Uterus (tissue), 4 donors: ENCODE data around the gene SND1. TPM values are rescaled to one million over a fixed set of nuclear protein-coding genes. Genes with fewer than 3 reads are reported as not detected.

ENCODE experiments used
- DNase-seq, 2 donors: peaks; one replicate each; pipeline ENCODE4 v3.0.0-alpha.2; 2019 to 2020
- H3K27ac ChIP-seq, 2 donors: fragments of 200-600 bp; sonication (generic); 1 replicate in 1 of 2; 2 replicates in 1 of 2; pipeline ENCODE4 v1.5.1; 2016 to 2018
- H3K27me3 ChIP-seq, 2 donors: fragments of 200-600 bp; sonication (generic); one replicate each; pipeline ENCODE4 v1.5.1; 2018 to 2019; ENCODE audit warnings: control low read depth in 1 of 2
- H3K36me3 ChIP-seq, 2 donors: fragments of 200-600 bp; sonication (generic); one replicate each; pipeline ENCODE4 v1.5.1; 2019; ENCODE audit warnings: control low read depth in 1 of 2
- H3K4me1 ChIP-seq, 2 donors: fragments of 200-600 bp; sonication (generic); one replicate each; pipeline ENCODE4 v1.5.1; 2018 to 2019; ENCODE audit warnings: control low read depth in 1 of 2
- H3K4me3 ChIP-seq, 2 donors: fragments of 200-600 bp; sonication (generic); 1 replicate in 1 of 2; 2 replicates in 1 of 2; pipeline ENCODE4 v1.5.1; 2018 to 2019; ENCODE audit warnings: mild to moderate bottlenecking in 1 of 2
- H3K9me3 ChIP-seq, 2 donors: fragments of 200-600 bp; sonication (generic); one replicate each; pipeline ENCODE4 v1.5.1; 2019; ENCODE audit warnings: control low read depth in 1 of 2
- CTCF ChIP-seq, 4 experiments: fragments of 200-600 bp in 2 of 4; fragments of 450-650 bp in 2 of 4; sonication (generic) in 2 of 4; IDR thresholded peaks; one replicate each; pipeline ENCODE4 v1.5.1; 2016 to 2019; ENCODE audit warnings: antibody characterized with exemption in 4 of 4, mild to moderate bottlenecking in 2 of 4, moderate library complexity in 1 of 4
- POLR2A ChIP-seq, 2 donors: fragments of 450-650 bp; IDR thresholded peaks; one replicate each; pipeline ENCODE4 v1.6.1; 2016; ENCODE audit warnings: antibody characterized with exemption in 2 of 2, mild to moderate bottlenecking in 1 of 2, moderate library complexity in 1 of 2
- intact Hi-C: fragments of 100-400 bp; cut with DNase I; formaldehyde crosslinking; loops from one replicate; pipeline ENCODE4 v1.15.1; 2023; ENCODE audit warnings: low total_unique reads
- total RNA-seq, 4 donors: library from RNA; depleted of rRNA in 3 of 4; stranded (reverse); fragments of >200 nt in 3 of 4; gene quantifications; one replicate each; pipeline versions ENCODE4 v1.1.0 to v1.2.4, GENCODE V29; 2014 to 2023
- donor health status: DM: yes; HTN: yes; CAD: no.

The SND1 gene
- total RNA-seq, 4 donors from 2014 or later, result 54.8 to 192 (median 117) TPM

- TF ChIP-seq POLR2A (IDR thresholded peaks at IDR 0.05), result no peak
- no peak for TF ChIP-seq CTCF (IDR thresholded peaks at IDR 0.05)
- no peaks in the 10 kb centered on the region for H3K36me3 ChIP-seq
These were observed 362.8 kb downstream of the SND1 start for GRCh38 chr7:128014811-128015210.

GRCh38 chr7:128017460-128017859 is 365.5 kb downstream of the SND1 start:
- H3K36me3 ChIP-seq, result no peaks in the 10 kb centered on the region
- H3K4me1 ChIP-seq, result no peaks in the 10 kb centered on the region
- no peaks in the 10 kb centered on the region for H3K27me3 ChIP-seq
- DNase-seq, result no peak
- no peak overlapping the region for H3K4me3 ChIP-seq
- intact Hi-C loops, result no loop called here
- no peak overlapping the region for H3K27ac ChIP-seq
- TF ChIP-seq POLR2A (IDR thresholded peaks at IDR 0.05) (no peak), CTCF (IDR thresholded peaks at IDR 0.05) (no peak)
- no peaks in the 10 kb centered on the region for H3K9me3 ChIP-seq

More at GRCh38 chr7:128014811-128015210, 362.8 kb downstream of the SND1 start:
- Histone ChIP-seq H3K9me3 (no peaks in the 10 kb centered on the region), H3K4me1 (no peaks in the 10 kb centered on the region), H3K4me3 (no peak overlapping the region), H3K27ac (no peak overlapping the region), H3K27me3 (no peaks in the 10 kb centered on the region)
- intact Hi-C loops, result no loop called here
- no peak for DNase-seq

DNA sequence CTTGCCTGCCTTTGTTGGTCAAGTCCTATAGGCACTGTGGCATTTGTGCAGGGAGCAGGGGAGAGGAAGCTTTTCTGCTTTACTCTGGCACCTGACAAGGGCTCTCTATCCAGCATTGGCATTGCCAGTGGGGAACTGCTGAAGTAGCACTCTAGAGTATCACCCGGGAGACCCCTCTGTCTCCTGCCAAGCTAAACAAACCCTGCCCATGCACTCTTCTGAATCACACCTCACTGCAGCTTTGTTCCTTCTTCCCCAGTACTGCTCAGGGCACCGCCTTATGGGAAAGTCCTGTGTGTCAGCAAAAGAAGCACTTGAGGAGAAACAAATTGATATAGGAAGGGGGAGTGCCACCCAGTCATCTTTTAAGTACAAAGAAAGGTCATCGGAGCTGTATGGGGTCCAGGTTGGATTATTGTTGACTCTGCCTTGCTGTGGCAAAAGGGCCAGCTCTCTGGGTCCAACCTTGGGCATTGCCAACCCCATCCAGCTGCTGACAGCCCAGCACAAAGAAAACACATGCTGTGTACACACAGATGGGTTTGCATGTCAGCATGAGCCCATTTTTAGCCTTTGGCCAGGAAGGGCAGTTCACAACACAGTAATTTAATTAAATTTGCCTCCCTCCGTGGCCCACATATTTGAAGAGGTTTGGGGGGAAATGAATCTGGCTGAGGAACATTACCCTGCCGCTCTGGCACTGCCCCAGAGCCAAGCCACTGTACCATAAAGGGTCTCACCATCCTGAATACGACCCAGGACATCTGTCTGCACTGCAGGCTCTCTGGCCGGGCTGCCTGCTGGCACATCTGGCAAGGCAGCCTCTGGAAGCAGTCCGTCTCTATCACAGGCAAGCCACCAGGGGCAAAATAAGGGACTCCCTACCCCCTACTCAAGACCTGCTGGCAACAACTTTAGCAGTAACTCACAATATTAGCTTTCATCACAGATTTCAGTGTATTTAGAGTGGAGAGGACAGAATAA is 366.2 kb downstream of the SND1 start:
- DNase-seq, result no peak
- no peaks in the 10 kb centered on the region for H3K36me3 ChIP-seq
- no peaks in the 10 kb centered on the region for H3K27me3 ChIP-seq
- H3K4me1 ChIP-seq, result peaks cover 3 to 4% of the 10 kb centered on the region in 2 donors
- no peaks in the 10 kb centered on the region for H3K9me3 ChIP-seq
- TF ChIP-seq POLR2A (IDR thresholded peaks at IDR 0.05), result no peak
- no peak for TF ChIP-seq CTCF (IDR thresholded peaks at IDR 0.05)
- H3K27ac ChIP-seq, result no peak overlapping the region
- intact Hi-C loops, result no loop called here
- H3K4me3 ChIP-seq, result no peak overlapping the region

DNA sequence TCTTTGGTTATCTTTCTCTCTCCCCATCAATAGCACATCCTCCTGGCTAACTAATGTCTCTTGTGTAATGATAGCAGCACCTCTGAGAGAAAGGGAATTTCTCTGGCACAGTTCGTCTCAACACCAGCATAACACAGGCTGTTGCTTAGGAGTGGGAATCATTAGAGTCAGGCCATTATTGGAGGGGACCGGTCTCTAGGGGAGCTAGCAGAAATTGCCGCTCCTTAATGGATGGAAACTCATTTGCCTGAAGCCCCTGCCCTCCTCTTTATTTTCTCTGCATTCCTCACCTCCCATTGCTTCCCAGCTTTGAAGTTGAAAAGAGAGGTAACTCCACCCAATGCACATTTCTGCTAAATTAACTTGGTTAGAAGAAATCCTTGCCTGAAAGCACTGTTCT is 367.3 kb downstream of the SND1 start:
- Histone ChIP-seq H3K4me1 (peaks cover 5% of the 10 kb centered on the region in 2 donors), H3K9me3 (no peaks in the 10 kb centered on the region), H3K4me3 (no peak overlapping the region), H3K27ac (no peak overlapping the region), H3K36me3 (no peaks in the 10 kb centered on the region), H3K27me3 (no peaks in the 10 kb centered on the region)
- TF ChIP-seq POLR2A (IDR thresholded peaks at IDR 0.05) (no peak), CTCF (IDR thresholded peaks at IDR 0.05) (no peak)
- intact Hi-C loops, result no loop called here
- no peak for DNase-seq

DNA sequence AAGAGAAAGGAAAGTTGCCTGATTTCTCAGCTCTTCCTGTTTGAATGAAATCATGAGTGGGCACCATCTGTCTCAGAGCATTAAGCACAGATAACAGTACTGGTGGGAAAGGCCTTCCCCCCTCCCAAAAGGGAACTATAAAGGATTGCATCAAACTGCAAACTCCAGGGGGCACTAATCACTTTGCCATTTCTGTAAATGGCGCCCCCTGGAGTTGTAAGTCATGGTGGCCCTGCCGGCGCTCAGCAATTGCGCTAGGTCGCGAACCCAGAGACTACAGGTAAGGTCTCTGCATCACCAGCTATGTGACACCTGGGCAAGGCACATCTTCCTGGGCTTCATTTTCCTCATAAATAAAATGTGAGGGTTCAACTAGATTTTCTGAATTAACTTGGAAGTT is 368.2 kb downstream of the SND1 start:
- intact Hi-C loops, result no loop called here

More for the DNA sequence above, 368.2 kb downstream of the SND1 start:
- DNase-seq, result no peak
- Histone ChIP-seq H3K4me1 (peaks cover 5% of the 10 kb centered on the region in 2 donors), H3K27ac (no peak overlapping the region), H3K27me3 (no peaks in the 10 kb centered on the region), H3K9me3 (no peaks in the 10 kb centered on the region), H3K36me3 (no peaks in the 10 kb centered on the region), H3K4me3 (no peak overlapping the region)
- no peak for TF ChIP-seq CTCF (IDR thresholded peaks at IDR 0.05)
- no peak for TF ChIP-seq POLR2A (IDR thresholded peaks at IDR 0.05)
